H9 (cell line): ENCODE data around the gene GRHPR. TPM values are rescaled to one million over a fixed set of nuclear protein-coding genes. Genes with fewer than 3 reads are reported as not detected.

Experiments used
- DNase-seq: peaks from one replicate; pipeline ENCODE4 v3.0.0-alpha.2; 2017
- H2AFZ ChIP-seq: one replicate; pipeline ENCODE4 v1.6.1; 2013; ENCODE audit warnings: mild to moderate bottlenecking, low read length, control low read depth, moderate library complexity
- H2AK5ac ChIP-seq: 2 replicates; pipeline ENCODE4 v1.6.1; 2013; ENCODE audit warnings: low read length, control low read depth, mixed read lengths; ENCODE audit not compliant: insufficient read length
- H2BK120ac ChIP-seq: one replicate; pipeline ENCODE4 v1.6.1; 2013; ENCODE audit warnings: low read depth, mild to moderate bottlenecking, low read length, control low read depth, inconsistent platforms; ENCODE audit not compliant: poor library complexity, severe bottlenecking
- H2BK12ac ChIP-seq: 2 replicates; pipeline ENCODE4 v1.6.1; 2013; ENCODE audit warnings: low read length, control low read depth, mixed read lengths, low read depth; ENCODE audit not compliant: insufficient read length
- H2BK15ac ChIP-seq: 2 replicates; pipeline ENCODE4 v1.6.1; 2013; ENCODE audit warnings: low read depth, low read length, control low read depth
- H2BK20ac ChIP-seq: one replicate; pipeline ENCODE4 v1.6.1; 2013; ENCODE audit warnings: low read depth, mild to moderate bottlenecking, low read length, control low read depth, inconsistent platforms; ENCODE audit not compliant: poor library complexity, severe bottlenecking
- H2BK5ac ChIP-seq: 2 replicates; pipeline ENCODE4 v1.6.1; 2013; ENCODE audit warnings: low read length, control low read depth, mixed read lengths; ENCODE audit not compliant: insufficient read length
- H3K14ac ChIP-seq: 2 replicates; pipeline ENCODE4 v1.6.1; 2013; ENCODE audit warnings: low read length, control low read depth; ENCODE audit not compliant: insufficient read depth
- H3K18ac ChIP-seq: 2 replicates; pipeline ENCODE4 v1.6.1; 2013; ENCODE audit warnings: low read depth, mild to moderate bottlenecking, mixed read lengths, low read length, control low read depth; ENCODE audit not compliant: insufficient read length
- H3K23ac ChIP-seq: 2 replicates; pipeline ENCODE4 v1.6.1; 2013; ENCODE audit warnings: low read length, control low read depth, mixed read lengths, low read depth; ENCODE audit not compliant: insufficient read length
- H3K23me2 ChIP-seq: 2 replicates; pipeline ENCODE4 v1.6.1; 2013; ENCODE audit warnings: low read depth, mild to moderate bottlenecking, mixed read lengths, low read length, control low read depth; ENCODE audit not compliant: insufficient read length, poor library complexity, severe bottlenecking
- H3K27ac ChIP-seq: 2 replicates; pipeline ENCODE4 v1.5.1; 2013; ENCODE audit warnings: low read length, control low read depth, mixed read lengths, low read depth; ENCODE audit not compliant: insufficient read length
- H3K27me3 ChIP-seq: 2 replicates; pipeline ENCODE4 v1.6.1; 2013; ENCODE audit warnings: low read length, control low read depth, inconsistent platforms; ENCODE audit not compliant: insufficient read depth
- H3K4ac ChIP-seq: 2 replicates; pipeline ENCODE4 v1.6.1; 2013; ENCODE audit warnings: low read depth, mild to moderate bottlenecking, control low read depth, inconsistent platforms, low read length, moderate library complexity
- H3K4me1 ChIP-seq: 2 replicates; pipeline ENCODE4 v1.6.1; 2013; ENCODE audit warnings: low read length, control low read depth, inconsistent platforms; ENCODE audit not compliant: insufficient read depth
- H3K4me2 ChIP-seq: 2 replicates; pipeline ENCODE4 v1.6.1; 2013; ENCODE audit warnings: low read length, control low read depth, mixed read lengths; ENCODE audit not compliant: insufficient read length, insufficient read depth
- H3K56ac ChIP-seq: 2 replicates; pipeline ENCODE4 v1.6.1; 2013; ENCODE audit warnings: low read depth, mild to moderate bottlenecking, mixed read lengths, low read length, control low read depth; ENCODE audit not compliant: insufficient read length
- H3K79me1 ChIP-seq: 2 replicates; pipeline ENCODE4 v1.6.1; 2013; ENCODE audit warnings: low read depth, mild to moderate bottlenecking, moderate library complexity, low read length, control low read depth, inconsistent platforms; ENCODE audit not compliant: insufficient read depth, poor library complexity, severe bottlenecking
- H3K79me2 ChIP-seq: 2 replicates; pipeline ENCODE4 v1.6.1; 2013; ENCODE audit warnings: low read length, control low read depth, inconsistent platforms; ENCODE audit not compliant: insufficient read depth
- H3K9ac ChIP-seq: 2 replicates; pipeline ENCODE4 v1.6.1; 2013; ENCODE audit warnings: low read length, control low read depth, mixed read lengths; ENCODE audit not compliant: insufficient read length; ENCODE audit errors: extremely low read depth
- H3K9me3 ChIP-seq: one replicate; pipeline ENCODE4 v1.6.1; 2013; ENCODE audit warnings: low read depth, low read length, inconsistent platforms; ENCODE audit not compliant: control insufficient read depth
- H3T11ph ChIP-seq: one replicate; pipeline ENCODE4 v1.6.1; 2013; ENCODE audit warnings: mild to moderate bottlenecking, low read length, control low read depth, inconsistent platforms
- H4K20me1 ChIP-seq: one replicate; pipeline ENCODE4 v1.6.1; 2013; ENCODE audit not compliant: control insufficient read depth, insufficient read length, insufficient read depth
- H4K5ac ChIP-seq: 2 replicates; pipeline ENCODE4 v1.6.1; 2013; ENCODE audit warnings: low read depth, mild to moderate bottlenecking, mixed read lengths, low read length, control low read depth; ENCODE audit not compliant: insufficient read length
- H4K8ac ChIP-seq: replicated peaks from 2 replicates; pipeline ENCODE4 v1.6.1; 2013; ENCODE audit warnings: low read length, control low read depth, mixed read lengths, low read depth; ENCODE audit not compliant: insufficient read length
- H4K91ac ChIP-seq: 2 replicates; pipeline ENCODE4 v1.6.1; 2013; ENCODE audit warnings: low read depth, mild to moderate bottlenecking, moderate library complexity, mixed read lengths, low read length, control low read depth; ENCODE audit not compliant: insufficient read length
- H3K27ac Mint-ChIP-seq, 3 experiments: 2 replicates in 2 of 3; 3 replicates in 1 of 3; pipeline ENCODE4 v1.8.0; 2020 to 2021; ENCODE audit warnings: mixed read lengths in 3 of 3, mild to moderate bottlenecking in 1 of 3, moderate library complexity in 1 of 3
- H3K27me3 Mint-ChIP-seq: 2 replicates; pipeline ENCODE4 v1.8.0; 2021; ENCODE audit warnings: low read depth, mild to moderate bottlenecking, moderate library complexity, mixed read lengths
- H3K36me3 Mint-ChIP-seq, 3 experiments: 2 replicates in 2 of 3; 3 replicates in 1 of 3; pipeline ENCODE4 v1.8.0; 2020 to 2021; ENCODE audit warnings: low read depth in 3 of 3, mixed read lengths in 3 of 3; ENCODE audit not compliant: insufficient read depth in 1 of 3
- H3K4me1 Mint-ChIP-seq, 2 experiments: 2 replicates each; pipeline ENCODE4 v1.8.0; 2020; ENCODE audit warnings: mixed read lengths in 2 of 2
- H3K4me3 Mint-ChIP-seq, 2 experiments: 2 replicates in 1 of 2; 3 replicates in 1 of 2; pipeline ENCODE4 v1.8.0; 2020 to 2021; ENCODE audit warnings: mild to moderate bottlenecking in 2 of 2, mixed read lengths in 2 of 2, moderate library complexity in 1 of 2
- H3K9me3 Mint-ChIP-seq, 2 experiments: 2 replicates in 1 of 2; 3 replicates in 1 of 2; pipeline ENCODE4 v1.8.0; 2020; ENCODE audit warnings: mild to moderate bottlenecking in 2 of 2, mixed read lengths in 2 of 2, moderate library complexity in 1 of 2
- CTCF ChIP-seq: fragments of 200-600 bp; sonication (generic); conservative IDR thresholded peaks from 3 replicates; pipeline ENCODE4 v1.8.0; 2021; ENCODE audit warnings: antibody characterized with exemption, mild to moderate bottlenecking
- WGBS: extraction: QIAGEN DNeasy Blood & Tissue Kit; methylation state at CpG from one replicate; pipeline ENCODE4 v1.1.7; 2013; ENCODE audit warnings: missing lambda C conversion rate, low lambda C conversion rate, mixed read lengths; ENCODE audit not compliant: insufficient read length; ENCODE audit errors: extremely low coverage; 5-methylcytosine and 5-hydroxymethylcytosine counted together
- total RNA-seq: library from RNA; stranded (reverse); gene quantifications from 2 replicates; pipeline ENCODE4 v1.2.1, GENCODE V29; 2021

Gene GRHPR
- total RNA-seq, 1 experiment from 2014 or later = 97.9 TPM

DNA sequence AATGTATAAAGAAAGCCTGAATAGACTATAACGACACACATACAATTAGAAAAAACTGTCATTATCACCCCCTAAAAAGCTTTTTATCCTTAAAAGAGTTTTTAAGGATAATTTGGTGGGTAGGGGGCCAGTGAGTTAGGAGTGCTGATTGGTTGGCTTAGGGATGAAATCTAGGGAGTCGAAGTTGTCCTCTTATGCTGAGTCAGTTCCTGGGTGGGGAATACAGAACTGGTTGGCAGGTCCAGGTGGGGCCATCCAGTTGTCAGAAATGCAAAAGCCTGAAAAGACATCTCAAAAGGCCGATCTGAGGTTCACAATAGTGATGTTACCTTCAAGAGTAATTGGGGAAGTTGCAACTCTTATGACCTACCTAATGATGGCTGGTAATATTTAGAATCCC lies 29.1 kb downstream of the GRHPR start:
- H3K9me3 ChIP-seq = no peaks in the 10 kb centered on the region
- WGBS = no CpG with 5 or more reads among the region's 3 CpGs
- H3T11ph ChIP-seq = no peak overlapping the region
- H4K8ac ChIP-seq = no peak overlapping the region
- no peak overlapping the region for H2BK12ac ChIP-seq
- H3K4ac ChIP-seq = no peak overlapping the region
- no peak overlapping the region for H3K14ac ChIP-seq
- no peak overlapping the region for H2BK15ac ChIP-seq
- no peaks in the 10 kb centered on the region for H4K20me1 ChIP-seq
- no peak overlapping the region for H3K18ac ChIP-seq
- H3K27ac ChIP-seq = no peak overlapping the region
- H3K27ac Mint-ChIP-seq = no peak overlapping the region
- H3K23me2 ChIP-seq = no peaks in the 10 kb centered on the region
- peaks cover 15% of the 10 kb centered on the region for H3K79me2 ChIP-seq
- H3K4me1 ChIP-seq = no peaks in the 10 kb centered on the region
- H4K5ac ChIP-seq = no peak overlapping the region
- no peak overlapping the region for H3K4me2 ChIP-seq
- no peak overlapping the region for H4K91ac ChIP-seq
- no peak overlapping the region for H3K9ac ChIP-seq
- H3K27me3 Mint-ChIP-seq = 0 out of 2 replicates have a peak, but pooled peaks cover 2% of the 10 kb centered on the region
- no peak overlapping the region for H3K23ac ChIP-seq
- H2BK20ac ChIP-seq = no peak overlapping the region
- no peak overlapping the region for H2BK120ac ChIP-seq
- no peak for TF ChIP-seq CTCF
- H3K79me1 ChIP-seq = peaks cover 14% of the 10 kb centered on the region
- no peak for DNase-seq
- H2AFZ ChIP-seq = no peak overlapping the region
- H3K56ac ChIP-seq = no peak overlapping the region
- no peak overlapping the region for H2BK5ac ChIP-seq
- H3K9me3 Mint-ChIP-seq = peaks cover 3 to 9% of the 10 kb centered on the region in 2 experiments; a peak in 3 of 5 replicates
- H3K36me3 Mint-ChIP-seq = peaks cover 19 to 31% (median 24%) of the 10 kb centered on the region in 3 experiments
- no peak overlapping the region for H3K4me3 Mint-ChIP-seq
- H3K27me3 ChIP-seq = no peaks in the 10 kb centered on the region
- no peak overlapping the region for H2AK5ac ChIP-seq
- peaks cover 18 to 38% of the 10 kb centered on the region in 2 experiments for H3K4me1 Mint-ChIP-seq
